NOMO-1 treated with DMSO at 0.1 percent for 48 hours (cell line): Measurements from ENCODE around the gene CHMP2B.
"Not testable (repeated sequence)": the region's sequence is repeated elsewhere in the genome, so short reads cannot be mapped to it uniquely, and the experiment has no call there.

ENCODE experiments used
- DNase-seq: peaks from one replicate; lab custom pipeline; 2025; ENCODE audit not compliant: unreplicated experiment; lab: John Stamatoyannopoulos, UW

Gene CHMP2B

GRCh38 chr3:87229113-87229512 is 2.0 kb downstream of the CHMP2B start:
- no peak for DNase-seq

DNA sequence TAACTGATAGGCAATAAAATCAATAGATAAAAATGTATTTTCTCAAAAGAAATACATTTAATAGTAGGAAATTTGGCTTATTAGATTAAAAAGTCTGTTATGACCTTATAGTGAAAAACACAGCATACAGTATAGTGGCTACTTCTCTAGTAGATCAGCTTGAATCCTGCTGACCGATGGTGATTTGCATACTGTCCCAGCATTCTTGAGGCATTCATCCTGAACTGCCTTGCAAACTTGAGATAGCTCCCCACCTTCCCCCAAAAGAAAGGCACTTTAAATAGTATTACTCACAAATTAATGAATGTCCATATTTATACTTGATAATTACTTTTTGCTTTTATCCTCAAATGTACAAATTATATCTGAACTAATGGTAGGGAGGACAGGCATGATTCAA is 6.7 kb downstream of the CHMP2B start:
- DNase-seq, result no peak

DNA sequence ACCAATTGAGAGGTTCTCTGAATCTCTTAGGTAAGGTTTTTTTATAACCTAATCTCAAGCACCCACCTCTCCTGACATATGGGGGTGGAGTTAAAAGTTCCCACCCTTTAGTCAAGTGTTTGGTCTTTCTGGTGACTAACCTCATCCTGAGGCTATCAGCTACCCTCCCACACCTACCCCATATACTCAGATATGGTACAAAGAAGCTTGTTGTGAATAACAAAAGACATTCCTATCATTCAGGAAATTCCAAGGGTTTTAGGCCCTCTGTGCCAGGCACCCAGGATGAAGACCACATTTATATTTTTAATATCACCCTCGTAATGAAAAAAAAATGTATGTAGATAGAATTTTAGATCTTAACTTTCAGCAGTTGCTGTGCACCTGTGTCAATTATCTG is 9.0 kb downstream of the CHMP2B start:
- DNase-seq, result no peak

- DNase-seq, result no peak
Observed at GRCh38 chr3:87246662-87247429, 19.7 kb downstream of the CHMP2B start.

DNA sequence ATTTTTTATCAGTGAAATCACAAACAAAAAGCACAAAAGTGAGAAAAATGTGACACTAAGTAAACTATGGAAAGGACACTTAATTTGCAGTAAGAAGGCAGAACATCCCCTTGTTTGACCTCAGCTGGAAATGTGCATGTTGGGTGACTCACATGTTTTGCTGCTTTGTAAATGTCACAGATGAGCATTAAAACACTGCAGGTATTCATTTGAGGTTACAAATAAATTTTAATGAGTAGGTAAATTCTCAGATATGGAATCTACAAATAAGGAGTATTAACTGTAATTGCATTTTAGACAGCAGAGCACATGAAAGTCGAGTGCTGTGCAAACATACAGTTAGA is 20.3 kb downstream of the CHMP2B start:
- DNase-seq, result no peak

DNA sequence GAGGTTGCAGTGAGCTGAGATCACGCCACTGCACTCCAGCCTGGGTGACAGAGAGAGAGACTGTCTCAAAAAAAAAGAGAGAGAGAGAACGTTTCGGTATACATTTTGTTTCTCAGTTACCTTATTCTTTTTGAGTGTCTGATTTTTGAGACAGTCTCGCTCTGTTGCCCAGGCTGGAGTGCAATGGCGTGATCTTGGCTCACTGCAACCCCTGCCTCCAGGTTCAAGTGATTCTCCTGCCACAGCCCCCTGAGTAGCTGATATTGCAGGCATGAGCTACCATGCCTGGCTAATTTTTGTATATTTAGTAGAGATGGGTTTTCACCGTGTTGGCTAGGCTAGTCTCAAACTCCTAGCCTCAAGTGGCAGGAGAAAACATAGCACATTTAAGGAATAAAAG is 21.1 kb downstream of the CHMP2B start:
- not testable (repeated sequence) for DNase-seq

GRCh38 chr3:87248831-87249230 is 21.7 kb downstream of the CHMP2B start:
- DNase-seq, result no peak

GRCh38 chr3:87250009-87250408 is 22.9 kb downstream of the CHMP2B start:
- DNase-seq, result no peak

- DNase-seq, result peak; percentile 27
Observed at GRCh38 chr3:87260270-87260669, 33.2 kb downstream of the CHMP2B start.

DNA sequence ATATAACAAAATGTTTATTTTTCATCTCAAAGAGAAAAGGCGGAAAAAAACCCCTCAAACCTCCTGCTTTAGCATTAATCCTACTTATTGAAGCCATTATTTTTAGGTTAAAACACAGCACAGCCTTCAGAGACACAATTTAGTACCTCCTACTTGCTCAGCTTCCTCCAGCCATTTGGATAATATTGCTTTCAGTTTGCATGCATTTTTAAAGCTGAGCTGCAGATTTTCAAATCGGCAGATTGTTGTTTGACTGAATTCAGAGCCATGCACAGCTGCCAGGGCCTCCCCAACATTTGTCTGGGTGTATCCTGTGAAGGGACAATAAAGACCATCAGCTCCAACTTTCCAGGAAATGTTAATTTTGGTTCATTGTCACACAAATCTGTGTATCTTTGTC is 34.8 kb downstream of the CHMP2B start:
- DNase-seq, result no peak

- no peak for DNase-seq
Observed at GRCh38 chr3:87267953-87268645, 41.0 kb downstream of the CHMP2B start.

DNA sequence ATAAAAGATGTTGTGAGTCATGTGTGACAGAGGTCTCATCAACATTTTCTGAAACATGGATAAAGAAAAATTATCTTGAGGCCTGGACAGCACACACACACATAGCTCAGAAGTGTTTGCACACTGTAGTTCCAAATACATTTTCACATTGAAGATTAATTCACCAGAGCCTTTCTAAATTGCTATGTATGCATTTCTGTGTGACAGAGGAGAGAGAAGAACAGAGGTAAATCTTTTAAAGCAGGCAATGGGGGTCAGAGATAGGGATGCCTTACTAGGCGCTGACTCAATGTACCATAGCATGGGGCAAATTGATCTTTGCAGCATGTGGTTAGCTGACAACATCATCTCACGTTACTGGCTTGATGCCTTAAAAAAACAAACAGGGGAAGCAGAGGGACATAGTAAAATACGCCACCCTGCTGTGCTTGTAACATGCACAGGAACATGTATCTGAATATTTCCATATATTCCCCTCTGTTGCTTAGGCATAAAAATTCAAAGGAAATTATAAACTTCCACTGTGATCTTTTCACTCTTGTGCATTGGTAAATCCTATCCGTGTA is 41.6 kb downstream of the CHMP2B start:
- DNase-seq, result no peak

DNA sequence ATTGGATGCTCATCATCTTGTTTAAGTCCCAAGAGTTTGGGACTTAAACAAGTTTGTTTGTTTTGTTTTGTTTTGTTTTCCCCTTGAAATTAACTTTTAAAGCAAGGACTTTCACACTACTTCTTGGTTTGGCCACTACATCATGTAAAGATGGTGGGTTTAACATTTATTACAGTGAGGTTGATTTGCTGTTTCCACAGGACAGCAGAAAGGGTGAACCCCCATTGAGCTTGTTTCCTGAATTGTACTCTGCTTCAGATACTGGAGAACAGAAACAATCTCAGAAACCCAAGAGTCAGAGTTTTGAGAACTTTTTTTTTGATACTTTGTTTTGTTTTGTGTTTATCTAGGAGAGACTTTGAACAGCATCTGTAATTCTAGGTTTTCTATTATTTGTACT is 42.6 kb downstream of the CHMP2B start:
- no peak for DNase-seq

- DNase-seq, result peak; percentile 37
Observed at GRCh38 chr3:87270908-87271700, 44.0 kb downstream of the CHMP2B start.

DNA sequence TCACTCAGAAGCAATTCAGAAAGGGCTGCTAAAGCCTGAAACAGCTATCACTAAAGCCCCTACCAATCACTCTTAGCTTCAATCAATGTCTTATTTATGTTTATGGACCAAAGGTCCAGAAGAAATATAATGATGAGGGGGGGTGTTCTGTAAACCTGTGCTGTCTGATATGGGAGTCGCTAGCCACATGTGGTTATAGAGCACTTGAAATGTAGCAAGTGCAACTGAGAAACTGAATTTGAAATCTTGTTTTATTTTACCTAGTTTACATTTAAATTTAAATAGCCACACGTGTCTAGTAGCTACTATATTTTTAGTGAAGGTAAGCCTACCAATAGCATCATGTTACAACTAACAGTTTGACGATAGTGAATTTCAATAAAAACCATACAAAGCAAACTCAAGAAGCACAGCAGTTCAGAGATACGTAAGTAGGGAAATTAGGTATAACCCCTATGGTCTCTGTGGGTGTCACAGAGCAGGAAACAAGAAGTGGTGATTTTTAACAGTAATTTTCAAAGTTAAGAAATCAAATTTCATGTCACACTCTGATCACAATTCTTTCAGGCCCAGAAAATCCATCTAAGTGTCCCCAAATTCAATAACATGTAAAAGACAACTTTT is 45.7 kb downstream of the CHMP2B start:
- no peak for DNase-seq

DNA sequence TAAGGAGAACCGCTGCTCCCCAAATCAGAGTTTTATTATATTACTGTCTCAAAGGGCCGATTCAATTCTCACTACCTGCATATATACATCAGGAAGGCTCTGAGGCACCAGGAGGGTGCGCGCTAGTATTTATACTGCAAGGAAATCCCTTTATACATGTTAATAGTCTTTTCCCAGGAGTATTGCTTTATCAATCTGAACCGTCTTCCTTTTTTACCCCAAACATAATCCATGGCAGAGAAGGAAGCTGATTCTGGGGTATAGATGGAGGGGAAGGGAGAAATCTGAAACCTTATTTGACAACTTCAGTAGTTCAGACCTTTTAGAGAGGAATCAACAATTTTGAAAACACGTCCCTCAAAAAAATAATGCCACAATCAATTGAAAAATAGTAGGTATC is 49.4 kb downstream of the CHMP2B start, which contains the start of gene POU1F1:
Gene POU1F1 (minus strand): TSS at position 101 of the 400 bp plus-strand sequence. CDS start 122 bp downstream, outside the sequence.
- DNase-seq, result no peak

DNA sequence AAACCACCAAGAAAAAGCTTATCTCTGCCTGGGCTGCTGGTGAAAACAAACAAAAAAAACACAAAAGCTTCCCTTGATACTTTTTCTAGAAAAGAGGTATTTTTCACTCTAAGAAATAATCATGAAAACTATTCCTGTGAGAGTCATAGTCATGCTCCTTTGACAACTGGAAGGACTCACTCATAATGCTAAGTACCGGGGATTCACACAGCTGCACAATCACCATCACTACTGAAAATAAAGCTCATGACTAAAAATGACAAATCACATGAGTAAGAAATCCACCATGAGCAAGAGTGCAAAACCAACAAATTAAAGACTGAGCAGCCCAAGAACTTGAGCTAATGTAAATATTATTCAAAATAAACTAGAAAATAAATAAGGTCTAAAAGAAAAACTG is 59.9 kb downstream of the CHMP2B start:
- DNase-seq, result no peak

DNA sequence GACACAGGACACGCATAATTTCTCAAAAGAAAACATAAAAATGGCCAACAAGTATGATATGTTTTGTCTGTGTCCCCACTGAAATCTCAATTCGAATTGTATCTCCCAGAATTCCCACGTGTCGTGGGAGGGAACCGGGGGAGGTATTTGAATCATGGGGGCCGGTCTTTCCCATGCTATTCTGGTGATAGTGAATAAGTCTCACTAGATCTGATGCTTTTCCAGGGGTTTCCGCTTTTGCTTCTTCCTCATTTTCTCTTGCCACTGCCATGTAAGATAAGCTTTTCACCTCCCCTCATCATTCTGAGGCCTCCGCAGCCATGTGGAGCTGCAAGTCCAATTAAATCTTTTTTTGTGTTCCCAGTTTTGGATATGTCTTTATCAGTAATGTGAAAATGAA is 61.3 kb downstream of the CHMP2B start:
- DNase-seq, result no peak

- peak; percentile 42 for DNase-seq
Observed at GRCh38 chr3:87298111-87298718, 71.1 kb downstream of the CHMP2B start.

GRCh38 chr3:87305031-87305430 is 77.9 kb downstream of the CHMP2B start:
- not testable (repeated sequence) for DNase-seq
